Omental fat pad (tissue), 4 donors: ENCODE measurements around the gene TMEM17. TPM values are rescaled to one million over a fixed set of nuclear protein-coding genes. Genes with fewer than 3 reads are reported as not detected.

Source experiments
- ATAC-seq: fragments of 150-250 bp; one replicate; pipeline ENCODE4 v1.9.1; 2016; ENCODE audit warnings: mild to moderate bottlenecking, moderate library complexity; ENCODE audit not compliant: low FRiP score
- DNase-seq: peaks from one replicate; pipeline ENCODE4 v3.0.0-alpha.2; 2019; ENCODE audit warnings: low spot score
- total RNA-seq, 4 donors: library from RNA; depleted of rRNA; stranded (reverse); fragments of >200 nt; gene quantifications; one replicate each; pipeline ENCODE4 v1.1.0, GENCODE V29; 2016
- TF ChIP-seq, protein P1 (sequence below), 3 donors: fragments of 450-650 bp; IDR thresholded peaks; one replicate each; pipeline ENCODE4 v1.5.1; 2016 to 2017; ENCODE audit warnings: antibody characterized with exemption in 3 of 3, mild to moderate bottlenecking in 3 of 3, moderate library complexity in 2 of 3

The TMEM17 gene
- total RNA-seq, 4 donors from 2014 or later: 0.95 to 1.5 (median 1.2) TPM

DNA sequence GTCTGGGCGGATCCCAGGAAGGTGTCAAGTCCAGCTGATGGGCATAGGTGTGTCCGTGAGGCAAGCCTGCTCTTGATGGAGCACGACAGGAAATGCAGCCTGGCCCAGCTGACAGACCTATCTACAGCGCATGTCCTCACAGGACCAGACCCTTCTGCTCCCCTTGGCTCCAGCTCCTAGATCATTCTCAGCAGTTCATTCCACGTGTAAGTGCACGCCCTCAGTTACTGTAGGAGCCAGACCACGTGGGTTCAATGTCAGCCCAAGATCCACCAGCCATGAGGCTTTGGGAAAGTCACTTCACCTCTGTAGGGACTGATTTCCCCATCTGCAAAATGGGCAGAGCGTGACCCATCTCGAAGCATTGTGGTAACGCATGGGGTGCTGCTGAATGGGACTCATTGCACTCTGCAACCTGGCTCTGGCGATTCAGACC lies 47.8 kb downstream of the TMEM17 start:
- DNase-seq (no peak), ATAC-seq (no peak)
- TF ChIP-seq, protein P1, sequence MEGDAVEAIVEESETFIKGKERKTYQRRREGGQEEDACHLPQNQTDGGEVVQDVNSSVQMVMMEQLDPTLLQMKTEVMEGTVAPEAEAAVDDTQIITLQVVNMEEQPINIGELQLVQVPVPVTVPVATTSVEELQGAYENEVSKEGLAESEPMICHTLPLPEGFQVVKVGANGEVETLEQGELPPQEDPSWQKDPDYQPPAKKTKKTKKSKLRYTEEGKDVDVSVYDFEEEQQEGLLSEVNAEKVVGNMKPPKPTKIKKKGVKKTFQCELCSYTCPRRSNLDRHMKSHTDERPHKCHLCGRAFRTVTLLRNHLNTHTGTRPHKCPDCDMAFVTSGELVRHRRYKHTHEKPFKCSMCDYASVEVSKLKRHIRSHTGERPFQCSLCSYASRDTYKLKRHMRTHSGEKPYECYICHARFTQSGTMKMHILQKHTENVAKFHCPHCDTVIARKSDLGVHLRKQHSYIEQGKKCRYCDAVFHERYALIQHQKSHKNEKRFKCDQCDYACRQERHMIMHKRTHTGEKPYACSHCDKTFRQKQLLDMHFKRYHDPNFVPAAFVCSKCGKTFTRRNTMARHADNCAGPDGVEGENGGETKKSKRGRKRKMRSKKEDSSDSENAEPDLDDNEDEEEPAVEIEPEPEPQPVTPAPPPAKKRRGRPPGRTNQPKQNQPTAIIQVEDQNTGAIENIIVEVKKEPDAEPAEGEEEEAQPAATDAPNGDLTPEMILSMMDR (IDR thresholded peaks at IDR 0.05): no peak

GRCh38 chr2:62457556-62457955 lies 48.4 kb downstream of the TMEM17 start:
- DNase-seq (no peak), ATAC-seq (no peak)
- TF ChIP-seq, protein P1 (IDR thresholded peaks at IDR 0.05): no peak

- TF ChIP-seq, protein P1 (IDR thresholded peaks at IDR 0.05): peak in 2 of 3 donors; percentile 94 to 97
- ATAC-seq: peak; percentile 94
- peak; percentile 60 for DNase-seq
Observed at GRCh38 chr2:62456721-62457539, 49.1 kb downstream of the TMEM17 start.

DNA sequence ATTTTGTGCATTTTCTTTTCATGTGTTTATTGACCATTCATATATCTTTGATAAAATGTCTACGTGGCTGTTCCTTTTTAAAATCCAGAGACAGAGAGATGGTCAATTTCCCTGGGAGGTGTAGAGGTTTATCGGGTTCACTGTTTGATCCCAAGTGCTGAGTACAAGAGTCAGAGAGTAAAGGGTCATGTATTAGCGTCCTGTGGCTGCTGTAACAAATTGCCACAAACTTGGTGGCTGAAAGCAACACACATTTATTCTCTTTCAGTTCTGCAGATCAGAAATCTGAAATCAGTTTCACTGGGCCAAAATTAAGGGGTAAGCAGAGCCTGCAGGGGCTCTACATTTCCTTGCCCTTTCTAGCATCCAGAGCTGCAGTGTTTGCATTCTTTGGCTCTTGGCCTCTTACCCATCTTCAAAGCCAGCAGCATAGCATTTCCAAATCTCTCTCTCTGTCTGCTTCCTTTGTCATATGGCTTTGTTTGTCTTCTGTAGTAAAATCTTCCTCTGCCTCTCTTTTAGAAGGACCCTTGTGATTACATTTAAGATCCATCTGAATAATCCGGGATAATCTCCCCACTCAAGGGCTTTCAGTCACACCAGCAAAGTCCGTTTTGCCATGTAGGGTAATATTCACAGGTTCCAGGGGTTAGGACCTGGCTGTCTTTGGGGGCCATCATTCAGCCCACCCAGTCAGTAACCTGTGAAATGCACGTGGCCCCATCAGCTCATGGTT lies 49.9 kb downstream of the TMEM17 start:
- no peak for DNase-seq
- ATAC-seq: no peak
- TF ChIP-seq, protein P1 (IDR thresholded peaks at IDR 0.05): no peak

- DNase-seq: no peak
- no peak for ATAC-seq
- TF ChIP-seq, protein P1 (IDR thresholded peaks at IDR 0.05): no peak
Observed at GRCh38 chr2:62453955-62454354, 52.0 kb downstream of the TMEM17 start.

DNA sequence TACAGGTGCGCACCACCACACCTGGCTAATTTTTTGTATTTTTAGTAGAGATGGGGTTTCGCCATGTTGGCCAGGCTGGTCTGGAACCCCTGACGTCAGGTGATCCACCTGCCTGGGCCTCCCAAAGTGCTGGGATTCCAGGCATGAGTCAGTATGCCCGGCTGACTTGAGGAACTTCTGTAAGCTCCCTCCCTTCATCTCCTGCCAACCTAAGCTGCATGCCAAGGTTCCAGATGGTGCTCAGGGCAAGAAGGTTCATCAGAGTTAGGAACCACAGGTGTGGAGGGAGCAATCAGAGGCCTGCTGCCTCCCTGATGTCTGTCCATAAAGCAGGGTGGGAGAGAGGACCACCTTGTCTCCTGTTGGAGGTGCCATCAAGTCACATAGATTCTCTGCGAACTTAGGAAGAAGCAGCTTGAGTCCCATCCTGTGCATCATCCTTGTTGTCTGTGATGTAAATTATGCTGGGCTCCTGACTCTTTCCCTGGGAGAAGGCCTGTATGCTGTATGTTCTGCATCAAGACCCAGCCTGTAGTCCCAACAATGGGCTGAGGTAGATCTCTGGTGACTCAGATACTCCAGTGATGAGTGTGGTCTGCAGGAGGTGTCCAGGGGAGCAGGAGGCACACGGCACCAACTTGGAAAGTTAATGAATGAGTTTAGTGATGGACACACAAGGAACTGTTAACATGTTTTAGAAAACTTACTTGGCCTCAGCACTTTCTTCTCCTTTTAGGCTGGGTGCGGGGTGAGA lies 53.1 kb downstream of the TMEM17 start:
- ATAC-seq (no peak), DNase-seq (no peak)
- TF ChIP-seq, protein P1 (IDR thresholded peaks at IDR 0.05): no peak
